ENCODE measurements around the gene TIMM44.

DNA sequence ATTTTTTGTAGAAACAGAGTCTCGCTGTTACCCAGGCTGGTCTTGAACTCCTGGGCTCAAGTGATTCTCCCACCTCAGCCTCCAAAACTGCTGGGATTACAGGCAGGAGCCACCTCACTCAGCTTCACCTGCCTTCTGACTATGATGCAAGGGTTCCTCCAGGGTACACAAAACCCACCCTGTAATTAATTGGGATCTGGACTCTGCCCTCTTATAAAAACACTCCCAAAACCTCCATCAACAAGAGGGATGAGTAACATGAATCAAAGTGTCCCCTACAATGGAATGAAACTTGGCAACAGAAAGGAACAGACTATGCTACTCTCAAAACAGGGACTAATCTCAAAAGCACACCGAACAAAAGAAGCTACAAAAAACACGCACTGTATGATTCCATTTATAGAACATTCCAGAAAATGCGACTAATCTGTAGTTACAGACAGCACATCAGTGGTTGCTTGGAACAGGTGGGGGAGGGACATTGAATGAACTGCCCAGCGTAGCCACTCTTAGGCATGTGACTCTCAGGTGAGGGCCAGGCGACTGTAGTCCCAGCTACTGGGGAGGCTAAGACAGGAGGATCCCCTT is 66.1 kb downstream of the TIMM44 start:
- TF ChIP-seq JUND (IDR thresholded peaks at IDR 0.05) (no peak), EZH2phosphoT487 (IDR thresholded peaks at IDR 0.05; ENCODE audit: borderline replicate concordance, low read depth) (no peak), TAF1 (IDR thresholded peaks at IDR 0.05; ENCODE audit: borderline replicate concordance, low read depth, low read length) (no peak), FOXM1 (IDR thresholded peaks at IDR 0.05; ENCODE audit: low read depth) (no peak), POLR2AphosphoS5 (IDR thresholded peaks at IDR 0.05; ENCODE audit: low read depth, low read length) (no peak), SIN3A (IDR thresholded peaks at IDR 0.05; ENCODE audit: borderline replicate concordance, low read depth, low read length) (no peak), YY1 (IDR thresholded peaks at IDR 0.05; ENCODE audit: low read depth) (no peak), EP300 (IDR thresholded peaks at IDR 0.05; ENCODE audit: borderline replicate concordance in 1 of 2, low read depth in 1 of 2, low read length in 1 of 2) (no peak)
- TF ChIP-seq, protein P1, sequence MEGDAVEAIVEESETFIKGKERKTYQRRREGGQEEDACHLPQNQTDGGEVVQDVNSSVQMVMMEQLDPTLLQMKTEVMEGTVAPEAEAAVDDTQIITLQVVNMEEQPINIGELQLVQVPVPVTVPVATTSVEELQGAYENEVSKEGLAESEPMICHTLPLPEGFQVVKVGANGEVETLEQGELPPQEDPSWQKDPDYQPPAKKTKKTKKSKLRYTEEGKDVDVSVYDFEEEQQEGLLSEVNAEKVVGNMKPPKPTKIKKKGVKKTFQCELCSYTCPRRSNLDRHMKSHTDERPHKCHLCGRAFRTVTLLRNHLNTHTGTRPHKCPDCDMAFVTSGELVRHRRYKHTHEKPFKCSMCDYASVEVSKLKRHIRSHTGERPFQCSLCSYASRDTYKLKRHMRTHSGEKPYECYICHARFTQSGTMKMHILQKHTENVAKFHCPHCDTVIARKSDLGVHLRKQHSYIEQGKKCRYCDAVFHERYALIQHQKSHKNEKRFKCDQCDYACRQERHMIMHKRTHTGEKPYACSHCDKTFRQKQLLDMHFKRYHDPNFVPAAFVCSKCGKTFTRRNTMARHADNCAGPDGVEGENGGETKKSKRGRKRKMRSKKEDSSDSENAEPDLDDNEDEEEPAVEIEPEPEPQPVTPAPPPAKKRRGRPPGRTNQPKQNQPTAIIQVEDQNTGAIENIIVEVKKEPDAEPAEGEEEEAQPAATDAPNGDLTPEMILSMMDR (IDR thresholded peaks at IDR 0.05): no peak
- TF ChIP-seq, protein P2, sequence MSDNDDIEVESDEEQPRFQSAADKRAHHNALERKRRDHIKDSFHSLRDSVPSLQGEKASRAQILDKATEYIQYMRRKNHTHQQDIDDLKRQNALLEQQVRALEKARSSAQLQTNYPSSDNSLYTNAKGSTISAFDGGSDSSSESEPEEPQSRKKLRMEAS (IDR thresholded peaks at IDR 0.05; ENCODE audit: low read depth): no peak

Data from SK-N-SH (cell line).